ENCODE measurements around the gene DRC1.

GRCh38 chr2:26356771-26357170 is 44.9 kb upstream of the DRC1 start:
- TF ChIP-seq, protein P1, sequence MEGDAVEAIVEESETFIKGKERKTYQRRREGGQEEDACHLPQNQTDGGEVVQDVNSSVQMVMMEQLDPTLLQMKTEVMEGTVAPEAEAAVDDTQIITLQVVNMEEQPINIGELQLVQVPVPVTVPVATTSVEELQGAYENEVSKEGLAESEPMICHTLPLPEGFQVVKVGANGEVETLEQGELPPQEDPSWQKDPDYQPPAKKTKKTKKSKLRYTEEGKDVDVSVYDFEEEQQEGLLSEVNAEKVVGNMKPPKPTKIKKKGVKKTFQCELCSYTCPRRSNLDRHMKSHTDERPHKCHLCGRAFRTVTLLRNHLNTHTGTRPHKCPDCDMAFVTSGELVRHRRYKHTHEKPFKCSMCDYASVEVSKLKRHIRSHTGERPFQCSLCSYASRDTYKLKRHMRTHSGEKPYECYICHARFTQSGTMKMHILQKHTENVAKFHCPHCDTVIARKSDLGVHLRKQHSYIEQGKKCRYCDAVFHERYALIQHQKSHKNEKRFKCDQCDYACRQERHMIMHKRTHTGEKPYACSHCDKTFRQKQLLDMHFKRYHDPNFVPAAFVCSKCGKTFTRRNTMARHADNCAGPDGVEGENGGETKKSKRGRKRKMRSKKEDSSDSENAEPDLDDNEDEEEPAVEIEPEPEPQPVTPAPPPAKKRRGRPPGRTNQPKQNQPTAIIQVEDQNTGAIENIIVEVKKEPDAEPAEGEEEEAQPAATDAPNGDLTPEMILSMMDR (IDR thresholded peaks at IDR 0.05) = no peak
- no peak for TF ChIP-seq POLR2A (IDR thresholded peaks at IDR 0.05)

All from uterus (tissue), 2 donors.